Measurements from ENCODE around the gene ZIC4. TPM values are rescaled to one million over a fixed set of nuclear protein-coding genes. Genes with fewer than 3 reads are reported as not detected.

The ZIC4 gene
- polyA plus RNA-seq, 1 of the 3 experiments (the other 2 are of a cell fraction) = 1.3 TPM

- ChIA-PET POLR2A (no interaction called here), CTCF (interaction anchor here (0.6 to 1.7 kb wide), 4 partner anchors 14 to 721 kb away, joined by 3 to 5 read pairs (median 4); no protein-coding TSS in a partner anchor)
- H3K9ac ChIP-seq = no peak overlapping the region
- no peak for TF ChIP-seq RXRA (IDR thresholded peaks at IDR 0.05; ENCODE audit: borderline replicate concordance, low read depth)
- no peak for TF ChIP-seq RAD21 (IDR thresholded peaks at IDR 0.05; ENCODE audit: low read length)
- TF ChIP-seq PBX3 (IDR thresholded peaks at IDR 0.05) = no peak
- TF ChIP-seq JUND (IDR thresholded peaks at IDR 0.05) = no peak
- H3K9me3 ChIP-seq = no peaks in the 10 kb centered on the region
- no peaks in the 10 kb centered on the region; a peak in 1 of 4 replicates for H3K4me1 ChIP-seq (ENCODE audit: control insufficient read depth in 1 of 2, insufficient read depth in 2 of 2, low read depth in 1 of 2, low read length in 1 of 2)
- WGBS (ENCODE audit: low lambda C conversion rate) = 10% methylated on average over 18 of the region's 18 CpGs
- no peak overlapping the region for H3K4me3 ChIP-seq (ENCODE audit: low read depth in 2 of 2, low read length in 1 of 2)
- H2AFZ ChIP-seq (ENCODE audit: low read depth) = no peak overlapping the region
- DNase-seq = no peak
- peaks cover 72% of the 10 kb centered on the region for H3K27me3 ChIP-seq (ENCODE audit: insufficient read depth)
- no peaks in the 10 kb centered on the region for H3F3A ChIP-seq (replicated peaks; ENCODE audit: insufficient read depth)
- H3K36me3 ChIP-seq (replicated peaks in 1 of 2; ENCODE audit: control insufficient read depth in 1 of 2, insufficient read depth in 2 of 2, low read length in 1 of 2) = no peaks in the 10 kb centered on the region
- no peak overlapping the region for H3K27ac ChIP-seq (ENCODE audit: low read depth in 2 of 2, low read length in 1 of 2)
- H4K20me1 ChIP-seq (ENCODE audit: insufficient read depth) = no peaks in the 10 kb centered on the region
- H3K79me2 ChIP-seq (ENCODE audit: insufficient read depth) = no peaks in the 10 kb centered on the region
- no peaks in the 10 kb centered on the region for H3K9me2 ChIP-seq
- no peak overlapping the region for H3K4me2 ChIP-seq
These were observed 51.1 kb downstream of the ZIC4 start for GRCh38 chr3:147355084-147355752.

DNA sequence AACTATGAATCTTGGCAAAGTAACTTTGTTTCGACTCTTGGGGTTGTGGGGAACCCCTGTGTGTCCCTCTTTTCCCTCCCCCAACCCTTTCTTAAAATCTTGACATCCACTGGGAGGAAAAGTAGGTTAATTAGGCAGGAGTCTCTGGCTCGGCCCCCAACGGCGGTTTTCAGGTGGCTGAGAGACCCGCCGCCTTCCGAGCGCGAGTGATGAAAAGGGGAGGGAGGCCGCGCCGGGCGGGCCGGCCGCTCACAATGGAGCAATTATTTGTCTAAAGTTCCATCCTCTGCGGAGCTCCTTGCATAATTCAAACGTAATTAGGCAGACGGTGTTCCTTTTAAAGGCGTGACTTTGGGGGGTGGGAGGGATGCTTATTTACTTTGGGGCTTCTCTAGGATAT, 51.7 kb downstream of the ZIC4 start:
- H3K9me2 ChIP-seq = no peaks in the 10 kb centered on the region
- ChIA-PET CTCF (interaction anchor here (0.6 to 1.7 kb wide), 4 partner anchors 38 to 722 kb away, joined by 3 to 5 read pairs (median 4); no protein-coding TSS in a partner anchor), POLR2A (no interaction called here)
- no peak overlapping the region for H3K9ac ChIP-seq
- no peaks in the 10 kb centered on the region for H4K20me1 ChIP-seq (ENCODE audit: insufficient read depth)
- H3K9me3 ChIP-seq = no peaks in the 10 kb centered on the region
- H3K79me2 ChIP-seq (ENCODE audit: insufficient read depth) = no peaks in the 10 kb centered on the region
- H2AFZ ChIP-seq (ENCODE audit: low read depth) = no peak overlapping the region
- no peak overlapping the region for H3K27ac ChIP-seq (ENCODE audit: low read depth in 2 of 2, low read length in 1 of 2)
- WGBS (ENCODE audit: low lambda C conversion rate) = 16% methylated on average over 17 of the region's 19 CpGs
- no peaks in the 10 kb centered on the region; a peak in 1 of 4 replicates for H3K4me1 ChIP-seq (ENCODE audit: control insufficient read depth in 1 of 2, insufficient read depth in 2 of 2, low read depth in 1 of 2, low read length in 1 of 2)
- no peak overlapping the region for H3K4me3 ChIP-seq (ENCODE audit: low read depth in 2 of 2, low read length in 1 of 2)
- H3K4me2 ChIP-seq = no peak overlapping the region
- peaks cover 66% of the 10 kb centered on the region for H3K27me3 ChIP-seq (ENCODE audit: insufficient read depth)
- DNase-seq = no peak
- TF ChIP-seq PBX3 (IDR thresholded peaks at IDR 0.05) (no peak), TCF12 (IDR thresholded peaks at IDR 0.05) (no peak), GABPA (IDR thresholded peaks at IDR 0.05; ENCODE audit: low read depth) (no peak), NRF1 (IDR thresholded peaks at IDR 0.05; ENCODE audit: low read depth, low read length) (no peak), NFIC (IDR thresholded peaks at IDR 0.05; ENCODE audit: borderline replicate concordance) (no peak), RAD21 (IDR thresholded peaks at IDR 0.05; ENCODE audit: low read length) (no peak), RXRA (IDR thresholded peaks at IDR 0.05; ENCODE audit: borderline replicate concordance, low read depth) (no peak), ELF1 (IDR thresholded peaks at IDR 0.05) (no peak), RFX5 (IDR thresholded peaks at IDR 0.05; ENCODE audit: low read length) (no peak), JUND (IDR thresholded peaks at IDR 0.05) (no peak), SIN3A (IDR thresholded peaks at IDR 0.05; ENCODE audit: borderline replicate concordance, low read depth, low read length) (no peak), TAF1 (IDR thresholded peaks at IDR 0.05; ENCODE audit: borderline replicate concordance, low read depth, low read length) (no peak), CHD2 (IDR thresholded peaks at IDR 0.05; ENCODE audit: low read length, partially characterized antibody) (no peak)
- TF ChIP-seq, protein P1, sequence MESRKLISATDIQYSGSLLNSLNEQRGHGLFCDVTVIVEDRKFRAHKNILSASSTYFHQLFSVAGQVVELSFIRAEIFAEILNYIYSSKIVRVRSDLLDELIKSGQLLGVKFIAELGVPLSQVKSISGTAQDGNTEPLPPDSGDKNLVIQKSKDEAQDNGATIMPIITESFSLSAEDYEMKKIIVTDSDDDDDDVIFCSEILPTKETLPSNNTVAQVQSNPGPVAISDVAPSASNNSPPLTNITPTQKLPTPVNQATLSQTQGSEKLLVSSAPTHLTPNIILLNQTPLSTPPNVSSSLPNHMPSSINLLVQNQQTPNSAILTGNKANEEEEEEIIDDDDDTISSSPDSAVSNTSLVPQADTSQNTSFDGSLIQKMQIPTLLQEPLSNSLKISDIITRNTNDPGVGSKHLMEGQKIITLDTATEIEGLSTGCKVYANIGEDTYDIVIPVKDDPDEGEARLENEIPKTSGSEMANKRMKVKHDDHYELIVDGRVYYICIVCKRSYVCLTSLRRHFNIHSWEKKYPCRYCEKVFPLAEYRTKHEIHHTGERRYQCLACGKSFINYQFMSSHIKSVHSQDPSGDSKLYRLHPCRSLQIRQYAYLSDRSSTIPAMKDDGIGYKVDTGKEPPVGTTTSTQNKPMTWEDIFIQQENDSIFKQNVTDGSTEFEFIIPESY (IDR thresholded peaks at IDR 0.05; ENCODE audit: borderline replicate concordance, low read depth) = no peak
- TF ChIP-seq, protein P2, sequence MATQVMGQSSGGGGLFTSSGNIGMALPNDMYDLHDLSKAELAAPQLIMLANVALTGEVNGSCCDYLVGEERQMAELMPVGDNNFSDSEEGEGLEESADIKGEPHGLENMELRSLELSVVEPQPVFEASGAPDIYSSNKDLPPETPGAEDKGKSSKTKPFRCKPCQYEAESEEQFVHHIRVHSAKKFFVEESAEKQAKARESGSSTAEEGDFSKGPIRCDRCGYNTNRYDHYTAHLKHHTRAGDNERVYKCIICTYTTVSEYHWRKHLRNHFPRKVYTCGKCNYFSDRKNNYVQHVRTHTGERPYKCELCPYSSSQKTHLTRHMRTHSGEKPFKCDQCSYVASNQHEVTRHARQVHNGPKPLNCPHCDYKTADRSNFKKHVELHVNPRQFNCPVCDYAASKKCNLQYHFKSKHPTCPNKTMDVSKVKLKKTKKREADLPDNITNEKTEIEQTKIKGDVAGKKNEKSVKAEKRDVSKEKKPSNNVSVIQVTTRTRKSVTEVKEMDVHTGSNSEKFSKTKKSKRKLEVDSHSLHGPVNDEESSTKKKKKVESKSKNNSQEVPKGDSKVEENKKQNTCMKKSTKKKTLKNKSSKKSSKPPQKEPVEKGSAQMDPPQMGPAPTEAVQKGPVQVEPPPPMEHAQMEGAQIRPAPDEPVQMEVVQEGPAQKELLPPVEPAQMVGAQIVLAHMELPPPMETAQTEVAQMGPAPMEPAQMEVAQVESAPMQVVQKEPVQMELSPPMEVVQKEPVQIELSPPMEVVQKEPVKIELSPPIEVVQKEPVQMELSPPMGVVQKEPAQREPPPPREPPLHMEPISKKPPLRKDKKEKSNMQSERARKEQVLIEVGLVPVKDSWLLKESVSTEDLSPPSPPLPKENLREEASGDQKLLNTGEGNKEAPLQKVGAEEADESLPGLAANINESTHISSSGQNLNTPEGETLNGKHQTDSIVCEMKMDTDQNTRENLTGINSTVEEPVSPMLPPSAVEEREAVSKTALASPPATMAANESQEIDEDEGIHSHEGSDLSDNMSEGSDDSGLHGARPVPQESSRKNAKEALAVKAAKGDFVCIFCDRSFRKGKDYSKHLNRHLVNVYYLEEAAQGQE (IDR thresholded peaks at IDR 0.05; ENCODE audit: low read depth, low read length) = no peak
- TF ChIP-seq, protein P3, sequence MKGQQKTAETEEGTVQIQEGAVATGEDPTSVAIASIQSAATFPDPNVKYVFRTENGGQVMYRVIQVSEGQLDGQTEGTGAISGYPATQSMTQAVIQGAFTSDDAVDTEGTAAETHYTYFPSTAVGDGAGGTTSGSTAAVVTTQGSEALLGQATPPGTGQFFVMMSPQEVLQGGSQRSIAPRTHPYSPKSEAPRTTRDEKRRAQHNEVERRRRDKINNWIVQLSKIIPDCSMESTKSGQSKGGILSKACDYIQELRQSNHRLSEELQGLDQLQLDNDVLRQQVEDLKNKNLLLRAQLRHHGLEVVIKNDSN (IDR thresholded peaks at IDR 0.05; ENCODE audit: borderline replicate concordance, low read depth) = no peak
- no peaks in the 10 kb centered on the region for H3K36me3 ChIP-seq (replicated peaks in 1 of 2; ENCODE audit: control insufficient read depth in 1 of 2, insufficient read depth in 2 of 2, low read length in 1 of 2)
- H3F3A ChIP-seq (replicated peaks; ENCODE audit: insufficient read depth) = no peaks in the 10 kb centered on the region
